Ovary (tissue), 3 donors: ENCODE measurements around the gene OGFOD2.

Experiments
- EP300 ChIP-seq: sonication (generic); formaldehyde crosslinking; IDR thresholded peaks from one replicate; pipeline ENCODE4 v1.6.1; 2017; ENCODE audit warnings: antibody characterized with exemption
- POLR2A ChIP-seq: fragments of 450-650 bp; IDR thresholded peaks from one replicate; pipeline ENCODE4 v1.6.1; 2017; ENCODE audit warnings: antibody characterized with exemption, mild to moderate bottlenecking, moderate library complexity
- TF ChIP-seq, protein P1 (sequence below), 3 donors: fragments of 450-650 bp in 2 of 3; fragments of 200-600 bp in 1 of 3; IDR thresholded peaks; one replicate each; pipeline versions ENCODE4 v1.5.1 to v1.8.0; 2016 to 2022; ENCODE audit warnings: antibody characterized with exemption in 3 of 3, mild to moderate bottlenecking in 1 of 3
- donor health status: DM: no; HTN: no; CAD: no.

DNA sequence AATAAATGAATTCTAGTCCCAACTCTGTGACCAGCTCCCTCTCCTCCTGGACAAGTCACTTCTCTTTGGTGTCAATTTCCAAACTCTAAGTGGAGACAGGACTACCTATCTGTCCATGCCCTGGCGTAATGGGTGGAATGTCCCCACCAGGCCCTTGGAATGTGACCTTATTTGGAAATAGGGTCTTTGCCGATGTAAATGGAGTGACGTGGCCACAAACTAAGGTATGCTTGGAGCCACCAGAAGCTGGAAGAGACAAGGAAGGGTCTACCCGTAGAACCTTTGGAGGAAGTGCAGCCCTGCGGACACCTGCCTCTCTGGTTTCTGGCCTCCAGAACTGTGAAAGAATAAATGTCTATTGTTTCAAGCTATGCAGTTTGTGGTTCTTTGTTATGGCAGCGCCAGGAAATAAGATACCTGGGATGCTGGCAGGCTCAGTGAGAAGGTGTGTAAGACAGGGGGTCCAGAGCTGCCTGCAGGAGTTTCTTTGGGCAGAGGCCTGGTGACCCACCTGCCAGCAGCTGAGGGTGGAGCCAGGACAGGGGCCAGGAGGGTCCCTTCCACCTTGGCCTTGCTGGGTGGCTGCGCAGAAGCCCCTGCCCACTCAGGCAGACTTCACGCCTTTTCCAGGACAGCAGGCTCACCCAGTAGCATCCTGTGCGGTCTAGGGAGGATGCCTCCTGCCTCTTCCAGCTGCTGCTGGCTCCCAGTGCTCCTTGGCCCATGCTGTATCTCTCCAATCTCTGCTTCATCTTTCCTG, 51.2 kb downstream of the OGFOD2 start:
- no peak for TF ChIP-seq POLR2A
- TF ChIP-seq EP300, result no peak
- TF ChIP-seq, protein P1, sequence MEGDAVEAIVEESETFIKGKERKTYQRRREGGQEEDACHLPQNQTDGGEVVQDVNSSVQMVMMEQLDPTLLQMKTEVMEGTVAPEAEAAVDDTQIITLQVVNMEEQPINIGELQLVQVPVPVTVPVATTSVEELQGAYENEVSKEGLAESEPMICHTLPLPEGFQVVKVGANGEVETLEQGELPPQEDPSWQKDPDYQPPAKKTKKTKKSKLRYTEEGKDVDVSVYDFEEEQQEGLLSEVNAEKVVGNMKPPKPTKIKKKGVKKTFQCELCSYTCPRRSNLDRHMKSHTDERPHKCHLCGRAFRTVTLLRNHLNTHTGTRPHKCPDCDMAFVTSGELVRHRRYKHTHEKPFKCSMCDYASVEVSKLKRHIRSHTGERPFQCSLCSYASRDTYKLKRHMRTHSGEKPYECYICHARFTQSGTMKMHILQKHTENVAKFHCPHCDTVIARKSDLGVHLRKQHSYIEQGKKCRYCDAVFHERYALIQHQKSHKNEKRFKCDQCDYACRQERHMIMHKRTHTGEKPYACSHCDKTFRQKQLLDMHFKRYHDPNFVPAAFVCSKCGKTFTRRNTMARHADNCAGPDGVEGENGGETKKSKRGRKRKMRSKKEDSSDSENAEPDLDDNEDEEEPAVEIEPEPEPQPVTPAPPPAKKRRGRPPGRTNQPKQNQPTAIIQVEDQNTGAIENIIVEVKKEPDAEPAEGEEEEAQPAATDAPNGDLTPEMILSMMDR (IDR thresholded peaks at IDR 0.05), result no peak
